Neural cell (in vitro differentiated cells): ENCODE data around the gene LAMA5.

Experiments used
- MXI1 ChIP-seq: fragments of 450-650 bp; conservative IDR thresholded peaks from 2 replicates; pipeline ENCODE4 v1.6.1; 2014; ENCODE audit warnings: antibody characterized with exemption, mild to moderate bottlenecking; ENCODE audit not compliant: poor library complexity, severe bottlenecking
- RAD21 ChIP-seq: fragments of 450-650 bp; conservative IDR thresholded peaks from 2 replicates; pipeline ENCODE4 v1.6.1; 2014; ENCODE audit warnings: antibody characterized with exemption, mild to moderate bottlenecking, moderate library complexity

DNA sequence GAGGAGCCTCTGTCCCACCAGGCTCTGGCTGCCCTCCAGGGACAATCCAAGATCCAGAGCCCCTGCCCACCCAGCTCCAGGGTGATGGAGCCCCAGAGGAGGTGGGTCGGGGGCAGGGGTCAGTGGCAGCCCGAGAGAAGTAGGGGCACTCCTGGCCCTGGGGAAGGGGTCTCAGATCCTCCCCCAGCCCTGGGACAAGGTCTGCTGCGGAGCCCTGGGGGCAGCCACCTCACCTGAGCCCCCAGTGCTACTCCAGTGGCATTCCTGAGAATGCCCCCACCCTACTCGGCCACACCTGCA, 2.7 kb upstream of the LAMA5 start:
- no peak for TF ChIP-seq RAD21
- TF ChIP-seq MXI1: no peak
